GM12865 (cell line): ENCODE results near the gene TEX28.
A peak's percentile ranks its signal among the peaks of the same experiment; 100 is the strongest.

Source experiments
- DNase-seq: peaks from one replicate; pipeline ENCODE4 v3.0.0; 2010; ENCODE audit warnings: low read depth
- H3K4me3 ChIP-seq: 2 replicates; pipeline ENCODE4 v1.5.1; 2011; ENCODE audit warnings: mild to moderate bottlenecking, low read depth, low read length, control low read depth
- CTCF ChIP-seq: IDR thresholded peaks from 2 replicates; pipeline ENCODE4 v1.5.1; 2011; ENCODE audit warnings: low read length, control low read depth, low read depth, inconsistent platforms; ENCODE audit not compliant: insufficient read depth; ENCODE audit errors: missing control alignments

The TEX28 gene

DNA sequence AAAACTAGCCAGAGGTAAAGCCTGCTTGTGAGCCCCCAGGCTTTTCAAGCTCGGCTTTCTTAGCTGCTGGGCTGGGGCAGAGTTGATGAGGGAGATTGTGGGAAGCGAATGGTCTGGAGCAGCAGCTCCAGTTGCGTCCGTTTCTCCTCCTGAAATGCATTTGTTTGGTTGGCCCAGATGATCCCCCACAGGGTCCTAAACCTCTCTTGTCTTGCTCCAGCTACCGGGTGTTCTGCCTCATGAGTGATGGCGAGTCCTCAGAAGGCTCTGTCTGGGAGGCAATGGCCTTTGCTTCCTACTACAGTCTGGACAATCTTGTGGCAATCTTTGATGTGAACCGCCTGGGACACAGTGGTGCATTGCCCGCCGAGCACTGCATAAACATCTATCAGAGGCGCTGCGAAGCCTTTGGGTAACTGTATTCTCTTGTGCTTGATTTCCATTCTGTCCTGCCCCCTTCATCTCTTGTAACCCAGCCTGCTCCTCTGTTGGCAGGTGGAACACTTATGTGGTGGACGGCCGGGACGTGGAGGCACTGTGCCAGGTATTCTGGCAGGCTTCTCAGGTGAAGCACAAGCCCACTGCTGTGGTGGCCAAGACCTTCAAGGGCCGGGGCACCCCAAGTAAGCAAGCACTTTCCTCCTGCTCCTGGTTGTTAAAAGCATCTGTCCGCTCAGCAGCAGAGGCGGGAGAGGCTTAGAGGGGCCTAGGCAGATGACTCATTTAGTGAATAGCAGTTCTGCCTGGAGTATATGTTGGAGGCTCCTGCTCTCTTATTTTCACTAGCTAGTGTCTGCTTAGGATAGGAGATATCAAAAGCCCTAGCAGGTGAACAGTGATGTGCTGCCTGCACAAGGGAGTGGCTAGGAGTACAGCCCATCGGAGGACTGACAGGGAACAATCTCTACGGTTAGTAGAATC, 16.0 kb upstream of the TEX28 start:
- no peak for TF ChIP-seq CTCF
- no peak overlapping the region for H3K4me3 ChIP-seq
- peak; percentile 20 for DNase-seq

DNA sequence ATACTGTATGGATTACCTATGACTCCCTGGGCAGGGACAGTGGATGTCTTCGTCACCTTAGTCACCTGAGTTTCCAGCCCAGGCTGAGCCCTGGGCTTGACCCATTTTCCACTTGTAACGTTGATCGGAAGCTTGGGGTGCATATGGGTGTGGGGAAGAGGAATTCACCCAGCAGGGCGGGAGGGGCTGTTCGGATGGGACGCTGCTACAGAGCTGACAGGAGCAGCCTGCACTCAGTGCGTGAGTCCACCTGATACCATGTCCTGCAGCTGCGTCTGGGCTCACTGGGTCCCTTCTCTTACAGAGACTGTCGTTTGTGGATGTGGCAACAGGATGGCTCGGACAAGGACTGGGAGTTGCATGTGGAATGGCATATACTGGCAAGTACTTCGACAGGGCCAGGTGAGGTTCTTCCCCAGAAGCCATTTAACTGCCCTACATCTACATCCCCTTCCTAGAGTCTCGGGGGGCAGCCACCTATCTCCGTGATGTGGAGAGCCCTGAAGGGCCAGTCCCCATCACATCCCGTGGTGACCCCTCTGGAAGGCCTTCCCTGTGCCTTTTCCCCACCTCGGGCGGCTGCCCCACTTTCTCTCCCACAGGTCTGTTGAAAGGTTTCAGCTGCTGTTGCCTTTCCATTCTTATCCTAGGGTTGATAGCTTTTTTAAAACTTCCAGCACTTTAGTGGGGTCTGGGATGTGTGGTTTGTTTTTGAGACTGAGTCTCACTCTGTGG, 14.3 kb upstream of the TEX28 start:
- no peak for TF ChIP-seq CTCF
- DNase-seq, result no peak
- no peak overlapping the region for H3K4me3 ChIP-seq

GRCh38 chrX:154308108-154308946, 13.4 kb upstream of the TEX28 start:
- TF ChIP-seq CTCF, result peak; percentile 69
- DNase-seq, result peak; percentile 61
- no peak overlapping the region for H3K4me3 ChIP-seq

- TF ChIP-seq CTCF, result no peak
- DNase-seq, result no peak
These were observed 12.3 kb upstream of the TEX28 start for GRCh38 chrX:154307202-154307601.

GRCh38 chrX:154305541-154306205, 10.7 kb upstream of the TEX28 start:
- no peak for DNase-seq
- TF ChIP-seq CTCF, result no peak
- H3K4me3 ChIP-seq, result no peak overlapping the region

More at GRCh38 chrX:154307202-154307601, 12.3 kb upstream of the TEX28 start:
- H3K4me3 ChIP-seq, result no peak overlapping the region

GRCh38 chrX:154304846-154305245, 9.9 kb upstream of the TEX28 start:
- no peak overlapping the region for H3K4me3 ChIP-seq
- TF ChIP-seq CTCF, result no peak
- DNase-seq, result no peak
